DND-41 (cell line): Measurements from ENCODE around the gene SOD1.
A peak's percentile ranks its signal among the peaks of the same experiment; 100 is the strongest.

Experiments used
- ATAC-seq: fragments of 200-7000 bp; cut with Tn5 transposase; 3 replicates; pipeline ENCODE4 v1.9.1; 2021; ENCODE audit warnings: low read depth; ENCODE audit not compliant: insufficient read depth
- DNase-seq: peaks from one replicate; pipeline ENCODE4 v3.0.0-alpha.2; 2020
- H2AFZ ChIP-seq: 2 replicates; pipeline ENCODE4 v1.6.0; 2012; ENCODE audit warnings: low read depth, low read length
- H3K27ac ChIP-seq: 2 replicates; pipeline ENCODE4 v1.5.1; 2012; ENCODE audit warnings: low read length, inconsistent platforms
- H3K27me3 ChIP-seq: fragments of 200-600 bp; sonication (generic); 2 replicates; pipeline ENCODE4 v1.6.0; 2012; ENCODE audit warnings: low read length, mild to moderate bottlenecking, inconsistent platforms; ENCODE audit not compliant: insufficient read depth, poor library complexity
- H3K36me3 ChIP-seq: 2 replicates; pipeline ENCODE4 v1.5.1; 2012; ENCODE audit warnings: low read length, inconsistent platforms; ENCODE audit not compliant: insufficient read depth
- H3K4me1 ChIP-seq: 2 replicates; pipeline ENCODE4 v1.5.1; 2012; ENCODE audit warnings: mild to moderate bottlenecking, low read length; ENCODE audit not compliant: insufficient read depth
- H3K4me2 ChIP-seq: 2 replicates; pipeline ENCODE4 v1.6.0; 2012; ENCODE audit warnings: mild to moderate bottlenecking, moderate library complexity, low read length, inconsistent platforms; ENCODE audit not compliant: insufficient read depth
- H3K4me3 ChIP-seq, 2 experiments: fragments of 200-600 bp in 1 of 2; shearing (Covaris generic) in 1 of 2; 2 replicates each; pipeline ENCODE4 v1.5.1; 2012 to 2016; ENCODE audit warnings: inconsistent platforms in 2 of 2, low read length in 2 of 2, mild to moderate bottlenecking in 2 of 2, low read depth in 1 of 2, moderate library complexity in 1 of 2
- H3K79me2 ChIP-seq: 2 replicates; pipeline ENCODE4 v1.6.0; 2012; ENCODE audit warnings: low read length, inconsistent platforms; ENCODE audit not compliant: insufficient read depth
- H3K9ac ChIP-seq: 2 replicates; pipeline ENCODE4 v1.6.0; 2012; ENCODE audit warnings: low read depth, mild to moderate bottlenecking, inconsistent platforms, low read length, moderate library complexity
- H3K9me3 ChIP-seq: 2 replicates; pipeline ENCODE4 v1.5.1; 2012; ENCODE audit warnings: low read length, moderate library complexity, mild to moderate bottlenecking, inconsistent platforms; ENCODE audit not compliant: insufficient read depth, severe bottlenecking
- H4K20me1 ChIP-seq: 2 replicates; pipeline ENCODE4 v1.6.0; 2012; ENCODE audit warnings: low read length; ENCODE audit not compliant: insufficient read depth
- EZH2 ChIP-seq: IDR thresholded peaks from 3 replicates; pipeline ENCODE4 v1.6.1; 2012; ENCODE audit warnings: borderline replicate concordance, low read depth, mild to moderate bottlenecking, moderate library complexity, low read length, inconsistent platforms; ENCODE audit not compliant: severe bottlenecking
- TF ChIP-seq, protein P1 (sequence below): IDR thresholded peaks from 2 replicates; pipeline ENCODE4 v1.5.1; 2012; ENCODE audit warnings: borderline replicate concordance, low read length, moderate library complexity, mild to moderate bottlenecking; ENCODE audit not compliant: poor library complexity, severe bottlenecking; ENCODE audit errors: extremely low read depth

SOD1 gene

GRCh38 chr21:31693222-31693621 lies 33.7 kb downstream of the SOD1 start:
- no peaks in the 10 kb centered on the region for H3K27me3 ChIP-seq
- H2AFZ ChIP-seq, result no peak overlapping the region
- H3K4me3 ChIP-seq, result no peak overlapping the region
- peaks cover 95% of the 10 kb centered on the region for H3K36me3 ChIP-seq
- no peak overlapping the region for H3K27ac ChIP-seq
- TF ChIP-seq, protein P1, sequence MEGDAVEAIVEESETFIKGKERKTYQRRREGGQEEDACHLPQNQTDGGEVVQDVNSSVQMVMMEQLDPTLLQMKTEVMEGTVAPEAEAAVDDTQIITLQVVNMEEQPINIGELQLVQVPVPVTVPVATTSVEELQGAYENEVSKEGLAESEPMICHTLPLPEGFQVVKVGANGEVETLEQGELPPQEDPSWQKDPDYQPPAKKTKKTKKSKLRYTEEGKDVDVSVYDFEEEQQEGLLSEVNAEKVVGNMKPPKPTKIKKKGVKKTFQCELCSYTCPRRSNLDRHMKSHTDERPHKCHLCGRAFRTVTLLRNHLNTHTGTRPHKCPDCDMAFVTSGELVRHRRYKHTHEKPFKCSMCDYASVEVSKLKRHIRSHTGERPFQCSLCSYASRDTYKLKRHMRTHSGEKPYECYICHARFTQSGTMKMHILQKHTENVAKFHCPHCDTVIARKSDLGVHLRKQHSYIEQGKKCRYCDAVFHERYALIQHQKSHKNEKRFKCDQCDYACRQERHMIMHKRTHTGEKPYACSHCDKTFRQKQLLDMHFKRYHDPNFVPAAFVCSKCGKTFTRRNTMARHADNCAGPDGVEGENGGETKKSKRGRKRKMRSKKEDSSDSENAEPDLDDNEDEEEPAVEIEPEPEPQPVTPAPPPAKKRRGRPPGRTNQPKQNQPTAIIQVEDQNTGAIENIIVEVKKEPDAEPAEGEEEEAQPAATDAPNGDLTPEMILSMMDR, result no peak
- no peak for TF ChIP-seq EZH2
- no peaks in the 10 kb centered on the region for H3K79me2 ChIP-seq
- peaks cover 3% of the 10 kb centered on the region; the same call in 1 of the 2 replicates for H4K20me1 ChIP-seq
- H3K9ac ChIP-seq, result no peak overlapping the region
- no peak overlapping the region for H3K4me2 ChIP-seq
- no peaks in the 10 kb centered on the region for H3K9me3 ChIP-seq
- no peak for ATAC-seq
- no peaks in the 10 kb centered on the region for H3K4me1 ChIP-seq
- no peak for DNase-seq

- 0 out of 3 replicates have a peak, but pooled peaks have one; percentile 48 for ATAC-seq
Observed at GRCh38 chr21:31696424-31696823, 36.9 kb downstream of the SOD1 start.

GRCh38 chr21:31698461-31698860 lies 39.0 kb downstream of the SOD1 start:
- no peak for ATAC-seq
- Histone ChIP-seq H3K36me3 (peaks cover 96% of the 10 kb centered on the region), H3K4me1 (no peaks in the 10 kb centered on the region), H3K4me3 (no peak overlapping the region), H3K4me2 (no peak overlapping the region), H2AFZ (no peak overlapping the region), H3K79me2 (peaks cover 19% of the 10 kb centered on the region), H3K9ac (no peak overlapping the region), H3K9me3 (no peaks in the 10 kb centered on the region), H3K27me3 (no peaks in the 10 kb centered on the region), H3K27ac (no peak overlapping the region), H4K20me1 (peaks cover 8% of the 10 kb centered on the region; the same call in 1 of the 2 replicates)
- TF ChIP-seq EZH2, result no peak
- TF ChIP-seq, protein P1, result no peak
- DNase-seq, result no peak

More at GRCh38 chr21:31696424-31696823, 36.9 kb downstream of the SOD1 start:
- no peak overlapping the region for H2AFZ ChIP-seq
- peaks cover 96% of the 10 kb centered on the region for H3K36me3 ChIP-seq
- H3K4me3 ChIP-seq, result no peak overlapping the region
- 0 out of 2 replicates have a peak, but pooled peaks cover 3% of the 10 kb centered on the region for H4K20me1 ChIP-seq
- H3K9me3 ChIP-seq, result no peaks in the 10 kb centered on the region
- no peak overlapping the region for H3K27ac ChIP-seq
- no peak overlapping the region for H3K9ac ChIP-seq
- H3K79me2 ChIP-seq, result peaks cover 5% of the 10 kb centered on the region; the same call in 1 of the 2 replicates
- H3K4me2 ChIP-seq, result no peak overlapping the region
- no peaks in the 10 kb centered on the region for H3K27me3 ChIP-seq
- no peak for TF ChIP-seq EZH2
- TF ChIP-seq, protein P1, result no peak
- DNase-seq, result peak; percentile 17
- no peaks in the 10 kb centered on the region for H3K4me1 ChIP-seq
